Body of pancreas (tissue), 4 donors: ENCODE data around the gene ARID1B. TPM values are rescaled to one million over a fixed set of nuclear protein-coding genes. Genes with fewer than 3 reads are reported as not detected.

Experiments
- ATAC-seq: fragments of 150-250 bp; one replicate; pipeline ENCODE4 v1.9.1; 2016
- DNase-seq, 4 donors: peaks; one replicate each; pipeline ENCODE4 v3.0.0-alpha.2; 2019
- H3K27ac ChIP-seq, 4 donors: fragments of 200-600 bp; sonication (generic); 1 replicate in 3 of 4; 2 replicates in 1 of 4; pipeline versions ENCODE4 v1.5.1 to v1.6.1; 2016 to 2019; ENCODE audit warnings: mild to moderate bottlenecking in 1 of 4, mixed read lengths in 1 of 4, moderate library complexity in 1 of 4
- H3K27me3 ChIP-seq, 2 donors: fragments of 200-600 bp; sonication (generic); one replicate each; pipeline ENCODE4 v1.6.0; 2016; ENCODE audit warnings: mild to moderate bottlenecking in 1 of 2
- H3K36me3 ChIP-seq, 2 donors: fragments of 200-600 bp; sonication (generic); replicated peaks in 1 of 2; 2 replicates each; pipeline ENCODE4 v1.5.1; 2016; ENCODE audit warnings: low read depth in 2 of 2; ENCODE audit not compliant: insufficient read depth in 1 of 2
- H3K4me1 ChIP-seq: fragments of 200-600 bp; sonication (generic); one replicate; pipeline ENCODE4 v1.6.0; 2016
- H3K4me3 ChIP-seq, 2 donors: fragments of 200-600 bp; sonication (generic); 1 replicate in 1 of 2; 2 replicates in 1 of 2; pipeline ENCODE4 v1.5.1; 2016 to 2019
- H3K9me3 ChIP-seq, 3 donors: fragments of 200-600 bp; sonication (generic); 1 replicate in 2 of 3; 2 replicates in 1 of 3; pipeline ENCODE4 v1.5.1; 2016
- POLR2A ChIP-seq, 3 donors: fragments of 450-650 bp; IDR thresholded peaks; one replicate each; pipeline ENCODE4 v1.6.1; 2016; ENCODE audit warnings: antibody characterized with exemption in 3 of 3, mild to moderate bottlenecking in 2 of 3
- WGBS, 2 donors: methylation state at CpG; one replicate each; pipeline ENCODE4 v1.1.5; 2017; 5-methylcytosine and 5-hydroxymethylcytosine counted together
- intact Hi-C: fragments of 100-400 bp; cut with DNase I; formaldehyde crosslinking; loops from one replicate; pipeline ENCODE4 v1.15.1; 2023
- total RNA-seq, 2 donors: library from RNA; depleted of rRNA; stranded (reverse); fragments of >200 nt; gene quantifications; one replicate each; pipeline ENCODE4 v1.1.0, GENCODE V29; 2016
- TF ChIP-seq, protein P1 (sequence below), 7 experiments: fragments of 450-650 bp in 4 of 7; fragments of 200-600 bp in 3 of 7; sonication (generic) in 3 of 7; IDR thresholded peaks; one replicate each; pipeline ENCODE4 v1.5.1; 2016 to 2019; ENCODE audit warnings: antibody characterized with exemption in 7 of 7

ARID1B gene
- total RNA-seq, 2 donors from 2014 or later = 71.5 to 85.1 TPM

GRCh38 chr6:156925718-156926607 lies 148.8 kb downstream of the ARID1B start:
- WGBS, 2 donors = 39 to 50% methylated on average over 3 of the region's 3 CpGs
- DNase-seq (no peak), ATAC-seq (no peak)
- Histone ChIP-seq H3K27me3 (no peaks in the 10 kb centered on the region), H3K4me3 (no peak overlapping the region), H3K36me3 (no peaks in the 10 kb centered on the region), H3K27ac (no peak overlapping the region), H3K4me1 (peaks cover 18% of the 10 kb centered on the region), H3K9me3 (no peaks in the 10 kb centered on the region)
- intact Hi-C loops = no loop called here
- TF ChIP-seq, protein P1, sequence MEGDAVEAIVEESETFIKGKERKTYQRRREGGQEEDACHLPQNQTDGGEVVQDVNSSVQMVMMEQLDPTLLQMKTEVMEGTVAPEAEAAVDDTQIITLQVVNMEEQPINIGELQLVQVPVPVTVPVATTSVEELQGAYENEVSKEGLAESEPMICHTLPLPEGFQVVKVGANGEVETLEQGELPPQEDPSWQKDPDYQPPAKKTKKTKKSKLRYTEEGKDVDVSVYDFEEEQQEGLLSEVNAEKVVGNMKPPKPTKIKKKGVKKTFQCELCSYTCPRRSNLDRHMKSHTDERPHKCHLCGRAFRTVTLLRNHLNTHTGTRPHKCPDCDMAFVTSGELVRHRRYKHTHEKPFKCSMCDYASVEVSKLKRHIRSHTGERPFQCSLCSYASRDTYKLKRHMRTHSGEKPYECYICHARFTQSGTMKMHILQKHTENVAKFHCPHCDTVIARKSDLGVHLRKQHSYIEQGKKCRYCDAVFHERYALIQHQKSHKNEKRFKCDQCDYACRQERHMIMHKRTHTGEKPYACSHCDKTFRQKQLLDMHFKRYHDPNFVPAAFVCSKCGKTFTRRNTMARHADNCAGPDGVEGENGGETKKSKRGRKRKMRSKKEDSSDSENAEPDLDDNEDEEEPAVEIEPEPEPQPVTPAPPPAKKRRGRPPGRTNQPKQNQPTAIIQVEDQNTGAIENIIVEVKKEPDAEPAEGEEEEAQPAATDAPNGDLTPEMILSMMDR (IDR thresholded peaks at IDR 0.05) = no peak
- TF ChIP-seq POLR2A (IDR thresholded peaks at IDR 0.05) = no peak

- no peak for ATAC-seq
- Histone ChIP-seq H3K27ac (no peak overlapping the region), H3K4me3 (no peak overlapping the region), H3K27me3 (no peaks in the 10 kb centered on the region), H3K36me3 (no peaks in the 10 kb centered on the region), H3K9me3 (no peaks in the 10 kb centered on the region), H3K4me1 (peaks cover 37% of the 10 kb centered on the region)
- intact Hi-C loops = no loop called here
- DNase-seq = no peak
- no peak for TF ChIP-seq POLR2A (IDR thresholded peaks at IDR 0.05)
- TF ChIP-seq, protein P1 (IDR thresholded peaks at IDR 0.05) = no peak
- WGBS, 2 donors = 89 to 94% methylated on average over 7 to 8 of the region's 8 CpGs
These were observed 150.9 kb downstream of the ARID1B start for GRCh38 chr6:156928126-156928525.

DNA sequence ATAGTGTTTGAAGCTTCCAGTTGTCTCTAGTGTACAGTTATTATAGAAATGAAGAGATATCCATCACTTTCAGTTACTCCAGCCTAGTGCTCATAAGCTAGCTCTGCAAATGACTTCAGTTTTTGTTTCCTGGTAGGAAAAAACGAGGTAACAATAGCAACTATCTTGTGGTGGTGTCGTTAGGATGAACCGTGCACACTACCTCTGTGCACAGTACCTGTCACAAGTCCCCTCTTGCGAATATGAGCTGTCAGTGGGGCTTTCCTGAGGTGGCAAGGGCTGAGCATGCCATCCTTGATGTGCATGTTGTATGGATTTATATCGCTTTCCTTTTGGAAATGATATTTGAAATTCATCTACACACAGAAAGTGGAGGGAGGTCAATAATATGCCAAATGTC lies 151.8 kb downstream of the ARID1B start:
- ATAC-seq (no peak), DNase-seq (no peak)
- H3K27ac ChIP-seq = no peak overlapping the region
- TF ChIP-seq, protein P1 (IDR thresholded peaks at IDR 0.05) = no peak
- no peak for TF ChIP-seq POLR2A (IDR thresholded peaks at IDR 0.05)
- peaks cover 45% of the 10 kb centered on the region for H3K4me1 ChIP-seq
- H3K4me3 ChIP-seq = no peak overlapping the region
- no peaks in the 10 kb centered on the region for H3K27me3 ChIP-seq
- no peaks in the 10 kb centered on the region for H3K36me3 ChIP-seq
- 75 to 91% methylated on average over 5 of the region's 5 CpGs for WGBS, 2 donors
- no peaks in the 10 kb centered on the region for H3K9me3 ChIP-seq
- intact Hi-C loops = no loop called here

- Histone ChIP-seq H3K4me3 (no peak overlapping the region), H3K9me3 (no peaks in the 10 kb centered on the region), H3K27ac (peak overlapping the region in 1 of 4 donors; percentile 85), H3K27me3 (no peaks in the 10 kb centered on the region), H3K36me3 (no peaks in the 10 kb centered on the region), H3K4me1 (peaks cover 45% of the 10 kb centered on the region)
- TF ChIP-seq POLR2A (IDR thresholded peaks at IDR 0.05) = no peak
- TF ChIP-seq, protein P1 (IDR thresholded peaks at IDR 0.05) = no peak
- ATAC-seq (no peak), DNase-seq (no peak)
- WGBS, 2 donors = 95 to 100% methylated on average over 3 of the region's 3 CpGs
- intact Hi-C loops = no loop called here
These were observed 154.1 kb downstream of the ARID1B start for GRCh38 chr6:156931283-156931682.
